ENCODE results near the gene TFF2.

Gene TFF2

GRCh38 chr21:42396799-42397745 lies 46.3 kb upstream of the TFF2 start:
- POLR2A ChIA-PET: no interaction called here
- H3K4me1 ChIP-seq (ENCODE audit: control insufficient read depth, insufficient read depth, low read length): no peaks in the 10 kb centered on the region
- H3K9me3 ChIP-seq (ENCODE audit: control insufficient read depth, insufficient read depth, low read depth, low read length): no peaks in the 10 kb centered on the region

More at GRCh38 chr21:42396799-42397745, 46.3 kb upstream of the TFF2 start:
- CTCF ChIA-PET: interaction anchor here (0.6 to 0.7 kb wide), 2 partner anchors 138 to 925 kb away, joined by 4 read pairs; no protein-coding TSS in a partner anchor
- H3K27ac ChIP-seq (ENCODE audit: extremely low read depth, low read depth, low read length): no peak overlapping the region
- no peak overlapping the region for H3K4me3 ChIP-seq (ENCODE audit: low read depth, low read length)
- no peaks in the 10 kb centered on the region for H3K36me3 ChIP-seq (ENCODE audit: control insufficient read depth in 2 of 2, insufficient read depth in 1 of 2, low read length in 2 of 2)
- no peak for TF ChIP-seq HIC1 (tag by site-specific recombination; IDR thresholded peaks at IDR 0.05)
- no peak for TF ChIP-seq ZNF16 (tag by site-specific recombination; IDR thresholded peaks at IDR 0.05; ENCODE audit: low read depth)
- TF ChIP-seq CTCF (tag by site-specific recombination; IDR thresholded peaks at IDR 0.05): no peak
- TF ChIP-seq TRIM28 (IDR thresholded peaks at IDR 0.05; ENCODE audit: borderline replicate concordance, low read length): no peak
- TF ChIP-seq ZSCAN4 (tag by site-specific recombination; IDR thresholded peaks at IDR 0.05): no peak
- no peak for TF ChIP-seq ZEB2 (tag by site-specific recombination; IDR thresholded peaks at IDR 0.05)
- no peak for TF ChIP-seq ZNF302 (tag by site-specific recombination; IDR thresholded peaks at IDR 0.05; ENCODE audit: low read depth)
- no peak for TF ChIP-seq ZNF777 (tag by site-specific recombination; IDR thresholded peaks at IDR 0.05; ENCODE audit: borderline replicate concordance)
- TF ChIP-seq ZSCAN18 (tag by site-specific recombination; IDR thresholded peaks at IDR 0.05): no peak
- TF ChIP-seq ZNF521 (tag by site-specific recombination; IDR thresholded peaks at IDR 0.05): no peak
- TF ChIP-seq ZNF561 (tag by site-specific recombination; IDR thresholded peaks at IDR 0.05; ENCODE audit: borderline replicate concordance): no peak
- no peak for TF ChIP-seq ZNF37A (tag by site-specific recombination; IDR thresholded peaks at IDR 0.05)
- no peak for TF ChIP-seq ZFP41 (tag by site-specific recombination; IDR thresholded peaks at IDR 0.05; ENCODE audit: borderline replicate concordance)
- no peak for TF ChIP-seq YY2 (tag by site-specific recombination; IDR thresholded peaks at IDR 0.05)
- no peak for TF ChIP-seq ZNF629 (tag by site-specific recombination; IDR thresholded peaks at IDR 0.05)
- TF ChIP-seq ZNF707 (tag by site-specific recombination; IDR thresholded peaks at IDR 0.05): no peak
- no peak for TF ChIP-seq ZFP37 (tag by site-specific recombination; IDR thresholded peaks at IDR 0.05)
- no peak for TF ChIP-seq ZNF701 (tag by site-specific recombination; IDR thresholded peaks at IDR 0.05)

Data from HEK293 (cell line).